Measurements from ENCODE around the gene CORO6. TPM values are rescaled to one million over a fixed set of nuclear protein-coding genes. Genes with fewer than 3 reads are reported as not detected.
"Not testable (repeated sequence)": the region's sequence is repeated elsewhere in the genome, so short reads cannot be mapped to it uniquely, and the experiment has no call there.

CORO6 gene
- total and polyA plus RNA-seq, 2 of the 13 experiments (the other 11 are each of a cell fraction or from before 2014, with no cell fraction given) = 0.42 to 0.82 TPM

- H3K4me3 ChIP-seq (replicated peaks in 1 of 3; ENCODE audit: insufficient read depth in 1 of 3, low read depth in 2 of 3, low read length in 3 of 3); H3K9me3 ChIP-seq (ENCODE audit: low read length); H4K20me1 ChIP-seq (ENCODE audit: insufficient read depth, low read length); POLR2A ChIA-PET; BruUV-seq (replicated peaks); in situ Hi-C loops (cut with HindIII; ENCODE audit: extremely low pct_ligation_motif_present, low pct_unique_long_range_greater_than_20kb); CTCF ChIA-PET (ENCODE audit: low intra/inter-chr PET ratio, low total read pairs); H3K36me3 ChIP-seq (replicated peaks in 1 of 2; ENCODE audit: control insufficient read depth in 1 of 2, insufficient read depth in 2 of 2, low read length in 2 of 2); ATAC-seq; H2AFZ ChIP-seq (ENCODE audit: low read length); H3K27me3 ChIP-seq (ENCODE audit: control insufficient read depth in 1 of 2, insufficient read depth in 2 of 2, low read length in 2 of 2); FAIRE-seq; DNase-seq (ENCODE audit: low spot score); H3K4me2 ChIP-seq (ENCODE audit: low read depth, low read length); intact Hi-C loops (cut with micrococcal nuclease; ENCODE audit: unreplicated experiment); H3K4me1 ChIP-seq (ENCODE audit: insufficient read depth, low read length); H3K27ac ChIP-seq (ENCODE audit: extremely low read length, insufficient read depth, low read length); H3K9ac ChIP-seq (ENCODE audit: insufficient read depth, low read depth, low read length); H3K79me2 ChIP-seq (ENCODE audit: insufficient read depth, low read length): not testable (repeated sequence)
- 90% methylated on average over 7 of the region's 7 CpGs for WGBS (ENCODE audit: low lambda C conversion rate)
Measured at GRCh38 chr17:29651913-29652312, 29.2 kb upstream of the CORO6 start.

DNA sequence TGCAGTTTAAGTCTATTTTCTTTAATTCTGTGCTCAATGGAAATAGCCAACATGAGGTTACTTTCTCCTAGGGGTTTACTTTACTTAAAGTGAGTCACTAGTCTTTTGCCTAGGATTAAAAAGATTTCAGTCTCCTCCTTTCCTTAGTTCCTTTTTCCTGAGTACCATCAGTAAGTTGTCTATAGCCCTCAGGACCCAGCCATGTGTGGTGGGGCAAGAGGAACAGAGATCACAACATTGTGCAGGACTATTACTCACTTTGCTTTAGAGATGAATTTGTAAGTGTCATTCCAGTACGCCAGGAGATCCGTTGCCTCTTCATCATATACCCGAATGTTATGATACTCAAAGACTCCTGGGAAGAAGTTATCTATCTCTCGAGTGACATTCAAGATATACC is 27.7 kb upstream of the CORO6 start:
- ATAC-seq (no peak), DNase-seq (ENCODE audit: low spot score) (no peak), FAIRE-seq (no peak)
- Histone ChIP-seq H3K79me2 (ENCODE audit: insufficient read depth, low read length) (no peaks in the 10 kb centered on the region), H3K4me2 (ENCODE audit: low read depth, low read length) (no peak overlapping the region), H3K36me3 (replicated peaks in 1 of 2; ENCODE audit: control insufficient read depth in 1 of 2, insufficient read depth in 2 of 2, low read length in 2 of 2) (no peaks in the 10 kb centered on the region), H3K4me3 (replicated peaks in 1 of 3; ENCODE audit: insufficient read depth in 1 of 3, low read depth in 2 of 3, low read length in 3 of 3) (no peak overlapping the region), H4K20me1 (ENCODE audit: insufficient read depth, low read length) (no peaks in the 10 kb centered on the region), H3K9ac (ENCODE audit: insufficient read depth, low read depth, low read length) (no peak overlapping the region), H2AFZ (ENCODE audit: low read length) (no peak overlapping the region), H3K4me1 (ENCODE audit: insufficient read depth, low read length) (no peaks in the 10 kb centered on the region), H3K27ac (ENCODE audit: extremely low read length, insufficient read depth, low read length) (no peak overlapping the region), H3K27me3 (ENCODE audit: control insufficient read depth in 1 of 2, insufficient read depth in 2 of 2, low read length in 2 of 2) (no peaks in the 10 kb centered on the region), H3K9me3 (ENCODE audit: low read length) (no peaks in the 10 kb centered on the region)
- in situ Hi-C loops (cut with HindIII; ENCODE audit: extremely low pct_ligation_motif_present, low pct_unique_long_range_greater_than_20kb) (no loop called here), intact Hi-C loops (cut with micrococcal nuclease; ENCODE audit: unreplicated experiment) (no loop called here)
- ChIA-PET POLR2A (no interaction called here), CTCF (ENCODE audit: low intra/inter-chr PET ratio, low total read pairs) (no interaction called here)
- 99% methylated on average over 4 of the region's 4 CpGs for WGBS (ENCODE audit: low lambda C conversion rate)
- no TSS peak for BruUV-seq (replicated peaks)
- TF ChIP-seq EP300 (IDR thresholded peaks at IDR 0.05; ENCODE audit: low read depth in 2 of 2, low read length in 2 of 2) = no peak
- no peak for TF ChIP-seq EP300 (CRISPR knock-in tag; IDR thresholded peaks at IDR 0.05; ENCODE audit: borderline replicate concordance)
- no peak for TF ChIP-seq WIZ (CRISPR knock-in tag; IDR thresholded peaks at IDR 0.05)
- no peak for TF ChIP-seq ZNF235 (CRISPR knock-in tag; IDR thresholded peaks at IDR 0.05; ENCODE audit: borderline replicate concordance)
- no peak for TF ChIP-seq ARNT (IDR thresholded peaks at IDR 0.05)
- no peak for TF ChIP-seq GATAD2A (CRISPR knock-in tag; IDR thresholded peaks at IDR 0.05)
- TF ChIP-seq ISX (CRISPR knock-in tag; conservative IDR thresholded peaks at IDR 0.05) = no peak
- no peak for TF ChIP-seq DPF2 (CRISPR knock-in tag; IDR thresholded peaks at IDR 0.05; ENCODE audit: borderline replicate concordance, low read depth)
